Dedifferentiated amniotic fluid mesenchymal stem cell (primary cell): ENCODE data around the gene WDR5.
A peak's percentile ranks its signal among the peaks of the same experiment; 100 is the strongest.
"Not testable (repeated sequence)": the region's sequence is repeated elsewhere in the genome, so short reads cannot be mapped to it uniquely, and the experiment has no call there.

ENCODE experiments used
- DNase-seq: peaks from one replicate; pipeline ENCODE4 v3.0.0-alpha.2; 2016; ENCODE audit errors: extremely low spot score

WDR5 gene

DNA sequence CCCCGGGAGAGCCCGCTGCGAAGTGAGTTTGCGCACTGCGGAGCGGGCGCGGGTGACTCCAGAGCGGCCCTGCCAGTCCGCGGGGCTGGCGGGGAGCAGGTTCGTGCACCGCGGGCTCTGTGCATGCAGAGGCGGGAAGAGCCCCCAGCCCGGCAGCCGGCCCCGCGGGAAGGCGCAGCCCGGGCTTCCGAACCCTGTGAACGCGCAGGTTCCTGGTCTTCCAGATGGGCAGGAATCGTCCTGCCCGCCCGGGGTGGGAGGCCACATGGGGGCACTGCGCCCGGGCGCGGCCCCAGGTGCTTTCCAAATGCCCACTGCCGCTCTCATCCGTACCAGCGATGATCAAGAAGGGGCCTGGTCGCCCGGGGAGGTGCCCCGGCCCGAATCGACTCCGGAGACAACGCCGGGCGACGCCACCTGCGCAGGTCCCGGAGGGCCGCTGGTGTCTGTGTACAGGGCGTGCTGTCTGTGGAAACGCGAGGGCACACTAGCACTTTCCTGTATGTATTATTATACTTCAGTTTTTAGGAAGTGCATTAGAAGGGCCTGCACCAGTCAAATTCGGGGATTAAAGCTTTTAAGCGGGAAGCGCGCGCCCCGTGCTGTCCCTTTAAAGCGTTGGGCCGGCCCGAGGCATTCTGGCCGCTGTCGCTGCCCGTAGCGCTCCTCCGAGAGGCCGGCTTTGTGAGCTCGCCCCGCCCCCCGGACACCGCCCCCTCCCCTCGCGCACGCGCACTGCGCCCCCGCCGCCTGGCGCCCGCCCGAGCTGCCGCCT lies at the start of gene WDR5:
WDR5 (plus strand) TSS at position 740 of the 775 bp plus-strand sequence. CDS start 3,796 bp downstream, outside the sequence.
- DNase-seq, result peak; percentile 82

DNA sequence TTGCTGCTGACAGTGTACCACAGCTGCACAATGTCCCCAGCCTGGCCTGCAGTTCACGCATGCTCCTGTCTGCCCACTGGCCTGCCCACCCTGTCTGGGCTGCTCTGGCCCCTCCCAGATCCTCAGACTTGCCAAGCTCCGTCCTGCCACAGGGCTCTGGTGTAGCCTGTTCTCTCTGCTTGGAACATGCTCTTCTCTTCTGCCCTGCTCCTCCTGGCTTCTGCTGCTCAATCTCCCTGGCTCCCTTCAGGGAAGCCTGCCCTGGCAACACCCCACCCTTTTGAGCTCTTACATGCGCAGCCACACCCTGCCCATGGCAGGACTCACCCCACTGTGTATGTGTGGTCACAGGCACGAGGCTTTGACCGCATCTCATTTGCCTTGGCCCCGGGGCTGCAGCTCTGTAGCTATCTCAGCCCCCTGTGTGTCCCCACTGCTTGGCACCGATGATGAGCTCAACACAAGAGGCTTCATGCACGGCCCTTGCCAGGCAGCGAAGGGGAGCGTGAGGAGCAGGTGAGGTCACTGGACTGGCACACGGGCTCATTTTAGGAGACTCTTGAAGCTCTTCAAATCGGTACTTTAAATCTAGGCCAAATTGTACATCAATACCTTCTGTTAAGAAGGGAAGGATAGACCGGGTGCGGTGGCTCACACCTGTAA lies 47.7 kb upstream of the WDR5 start:
- DNase-seq, result no peak

DNA sequence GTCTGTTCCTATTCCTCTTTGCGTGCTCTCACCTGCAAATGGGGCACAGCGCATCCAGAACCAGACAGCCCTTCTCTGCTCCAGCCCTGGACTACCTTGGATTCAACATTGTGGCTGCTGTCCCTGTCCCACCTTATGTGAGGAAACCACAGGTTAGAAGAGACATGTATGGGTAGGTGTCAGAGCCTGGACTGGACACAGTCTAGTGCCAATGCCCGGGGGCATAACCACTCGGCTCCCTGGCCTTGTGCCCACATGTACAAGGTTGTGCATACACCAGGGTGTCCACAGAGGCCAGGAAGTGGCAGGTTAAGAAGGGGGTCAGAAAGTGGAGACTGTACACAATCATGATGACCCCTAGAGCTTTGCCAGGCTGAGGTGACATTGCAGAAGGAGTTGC lies 45.9 kb upstream of the WDR5 start:
- DNase-seq, result no peak

DNA sequence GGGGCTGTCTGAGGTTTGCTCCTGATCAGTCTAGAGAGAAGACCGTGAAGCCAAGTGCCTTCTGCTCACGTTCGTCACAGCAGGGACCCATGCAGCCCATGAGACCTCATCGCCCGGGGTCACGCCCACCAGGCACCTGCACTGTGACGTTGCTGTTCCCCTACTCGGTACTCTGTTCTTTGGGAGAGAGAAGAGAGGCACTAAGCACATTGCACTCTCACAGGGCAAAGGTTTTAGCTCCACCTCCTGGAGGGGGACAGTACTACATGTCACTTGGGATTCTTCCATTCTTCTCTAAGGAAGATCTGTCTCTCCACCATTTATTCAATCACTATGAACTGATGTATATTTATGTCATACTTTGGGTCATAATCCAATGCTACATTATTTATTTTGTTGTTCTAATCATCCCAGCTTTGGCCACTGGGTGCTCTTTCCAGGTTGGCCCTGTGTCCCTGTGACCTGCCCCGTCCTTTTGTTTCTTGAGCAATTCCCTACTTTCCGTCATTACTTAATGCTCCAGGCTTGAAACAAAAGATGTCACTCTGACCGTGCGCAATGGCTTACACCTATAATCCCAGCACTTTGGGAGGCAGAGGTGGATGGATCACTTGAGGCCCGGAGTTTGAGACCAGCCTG lies 36.6 kb upstream of the WDR5 start:
- no peak for DNase-seq

DNA sequence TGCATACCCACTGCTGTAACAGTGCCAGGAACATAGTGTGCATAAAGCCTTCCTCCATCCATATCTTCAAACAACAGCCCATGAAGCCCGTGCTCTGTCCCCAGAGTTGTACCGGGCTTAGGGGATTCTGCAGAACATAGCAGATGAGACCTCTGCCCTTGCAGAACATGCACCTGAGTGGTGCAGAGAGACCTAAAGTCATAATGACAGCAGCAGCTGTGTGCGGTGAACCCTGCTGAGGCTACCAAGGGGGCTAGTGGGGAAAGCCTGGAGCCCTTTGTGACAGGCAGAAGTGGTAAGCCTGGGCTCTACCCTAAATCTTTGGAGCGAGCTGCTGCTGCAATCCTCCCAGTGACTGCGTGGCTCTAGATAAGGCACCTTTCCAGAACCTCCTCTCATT lies 35.8 kb upstream of the WDR5 start:
- DNase-seq, result no peak

DNA sequence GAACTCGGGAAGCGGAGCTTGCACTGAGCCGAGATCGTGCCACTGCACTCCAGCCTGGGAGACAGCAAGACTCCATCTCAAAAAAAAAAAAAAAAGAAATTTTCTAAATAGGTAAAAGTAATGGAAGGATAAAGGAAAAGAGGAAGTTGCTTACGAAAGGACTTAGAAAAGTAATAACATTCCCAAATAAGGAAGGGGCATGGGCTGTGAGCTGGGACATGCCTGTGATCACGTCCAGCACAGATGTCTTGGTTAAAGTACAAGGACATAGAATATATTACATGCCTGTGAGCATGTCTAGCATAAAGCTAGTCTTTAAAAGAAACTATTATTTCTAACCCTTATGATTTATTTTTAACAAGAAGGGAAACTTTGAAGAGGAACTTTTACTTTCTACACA lies 34.7 kb upstream of the WDR5 start:
- DNase-seq, result not testable (repeated sequence)

DNA sequence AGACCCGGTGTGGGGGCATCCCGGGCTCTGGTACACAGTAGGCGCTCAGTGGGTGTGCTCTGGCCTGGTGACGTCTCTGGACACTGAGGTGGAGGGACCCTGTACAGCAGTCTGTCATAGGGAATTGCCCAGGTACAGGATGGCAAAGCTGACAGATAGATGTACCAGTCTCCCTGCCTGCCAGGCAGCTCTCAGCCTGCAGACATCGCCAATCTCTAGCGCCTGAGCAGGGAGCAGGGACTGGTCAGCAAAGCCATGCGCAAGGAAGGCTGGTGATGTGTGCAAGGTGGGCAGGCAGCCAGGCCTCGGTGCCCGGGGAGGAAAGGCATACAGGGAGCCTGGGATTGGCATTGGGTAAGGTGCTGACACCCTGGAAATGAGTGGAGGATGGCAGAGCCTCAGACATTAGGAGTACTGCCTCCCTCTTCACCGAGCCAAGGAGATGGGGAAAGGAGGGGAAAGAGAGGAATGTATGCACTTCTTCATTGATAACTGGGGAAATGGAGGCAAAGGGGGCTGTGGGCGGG lies 34.2 kb upstream of the WDR5 start:
- DNase-seq, result no peak

DNA sequence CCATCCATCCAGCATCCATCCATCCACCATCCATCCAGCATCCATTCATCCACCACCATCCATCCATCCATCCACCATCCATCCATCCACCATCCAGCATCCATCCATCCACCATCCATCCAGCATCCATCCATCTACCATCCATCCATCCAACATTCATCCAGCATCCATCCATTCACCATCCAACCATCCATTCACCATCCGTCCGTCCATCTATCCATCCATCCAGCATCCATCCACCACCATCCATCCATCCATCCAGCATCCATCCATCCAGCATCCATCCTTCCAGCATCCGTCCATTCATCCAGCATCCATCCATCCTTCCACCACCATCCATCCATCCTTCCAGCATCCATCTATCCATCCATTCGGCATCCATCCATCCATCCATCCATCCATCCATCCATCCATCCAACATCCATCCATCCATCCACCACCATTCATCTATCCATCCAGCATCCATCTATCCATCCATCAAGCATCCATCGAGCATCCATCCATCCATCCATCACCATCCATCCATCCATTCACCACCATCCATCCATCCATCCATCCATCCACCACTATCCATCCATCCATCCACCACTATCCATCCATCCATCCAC lies 32.4 kb upstream of the WDR5 start:
- no peak for DNase-seq

DNA sequence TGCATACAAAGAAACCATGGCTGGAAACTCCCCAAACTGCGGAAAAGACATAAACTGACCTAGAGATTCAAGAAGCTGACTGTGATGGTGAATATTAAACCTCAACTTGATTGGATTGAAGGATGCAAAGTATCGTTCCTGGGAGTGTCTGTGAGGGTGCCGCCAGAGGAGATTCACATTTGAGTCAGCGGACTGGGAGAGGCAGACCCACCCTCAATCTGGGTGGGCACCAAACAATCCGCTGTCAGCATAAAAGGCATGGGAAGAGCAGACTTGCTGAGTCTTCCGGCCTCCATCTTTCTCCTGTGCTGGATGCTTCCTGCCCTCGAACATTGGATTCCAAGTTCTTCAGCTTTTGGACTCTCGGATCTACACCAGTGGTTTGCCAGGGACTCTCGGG lies 24.8 kb upstream of the WDR5 start:
- no peak for DNase-seq

DNA sequence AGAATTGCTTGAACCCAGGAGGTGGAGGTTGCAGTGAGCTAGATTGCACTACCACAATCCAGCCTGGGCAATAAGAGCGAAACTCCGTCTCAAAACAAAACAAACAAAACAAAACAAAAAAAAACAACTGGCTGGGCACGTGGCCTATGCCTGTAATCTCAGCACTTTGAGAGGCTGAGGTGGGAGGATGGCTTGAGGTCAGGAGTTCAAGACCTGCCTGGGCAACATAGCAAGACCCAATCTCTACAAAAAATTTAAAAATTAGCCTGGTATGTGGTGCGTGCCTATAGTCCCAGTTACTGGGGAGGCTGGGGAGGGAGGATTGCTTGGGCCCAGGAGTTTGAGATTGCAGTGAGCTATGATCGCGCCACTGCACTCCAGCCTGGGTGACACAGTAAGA lies 23.3 kb upstream of the WDR5 start:
- DNase-seq, result no peak

DNA sequence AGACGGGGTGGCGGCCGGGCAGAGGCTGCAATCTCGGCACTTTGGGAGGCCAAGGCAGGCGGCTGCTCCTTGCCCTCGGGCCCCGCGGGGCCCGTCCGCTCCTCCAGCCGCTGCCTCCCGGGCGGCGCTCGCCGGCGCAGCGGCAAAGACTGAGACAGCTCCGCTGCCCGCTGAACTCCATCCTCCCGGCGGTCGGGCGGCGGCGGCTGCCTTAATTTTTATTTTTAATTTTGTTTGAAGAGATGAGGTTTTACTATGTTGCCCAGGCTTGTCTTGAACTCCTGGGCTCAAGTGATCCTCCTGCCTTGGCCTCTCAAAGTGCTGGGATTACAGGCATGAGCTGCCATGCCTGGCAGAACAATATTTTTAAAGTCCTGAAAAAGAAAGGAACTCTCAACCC lies 16.9 kb upstream of the WDR5 start:
- DNase-seq, result not testable (repeated sequence)

DNA sequence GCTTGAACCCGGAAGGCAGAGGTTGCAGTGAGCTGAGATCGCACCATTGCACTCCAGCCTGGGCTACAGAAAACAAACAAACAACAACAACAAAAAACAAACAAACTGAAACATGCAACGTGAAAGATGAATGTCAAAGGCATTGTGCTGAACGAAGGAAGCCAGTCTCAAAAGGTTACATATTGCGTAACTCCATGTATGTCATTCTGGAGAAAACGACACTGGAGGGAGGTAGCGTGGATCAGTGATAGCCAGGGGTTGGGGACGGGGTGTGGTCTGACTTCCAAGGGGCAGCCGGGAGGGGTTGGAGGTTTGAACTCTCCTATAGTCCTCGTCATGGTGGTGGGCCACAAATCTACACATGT lies 12.1 kb upstream of the WDR5 start:
- no peak for DNase-seq

DNA sequence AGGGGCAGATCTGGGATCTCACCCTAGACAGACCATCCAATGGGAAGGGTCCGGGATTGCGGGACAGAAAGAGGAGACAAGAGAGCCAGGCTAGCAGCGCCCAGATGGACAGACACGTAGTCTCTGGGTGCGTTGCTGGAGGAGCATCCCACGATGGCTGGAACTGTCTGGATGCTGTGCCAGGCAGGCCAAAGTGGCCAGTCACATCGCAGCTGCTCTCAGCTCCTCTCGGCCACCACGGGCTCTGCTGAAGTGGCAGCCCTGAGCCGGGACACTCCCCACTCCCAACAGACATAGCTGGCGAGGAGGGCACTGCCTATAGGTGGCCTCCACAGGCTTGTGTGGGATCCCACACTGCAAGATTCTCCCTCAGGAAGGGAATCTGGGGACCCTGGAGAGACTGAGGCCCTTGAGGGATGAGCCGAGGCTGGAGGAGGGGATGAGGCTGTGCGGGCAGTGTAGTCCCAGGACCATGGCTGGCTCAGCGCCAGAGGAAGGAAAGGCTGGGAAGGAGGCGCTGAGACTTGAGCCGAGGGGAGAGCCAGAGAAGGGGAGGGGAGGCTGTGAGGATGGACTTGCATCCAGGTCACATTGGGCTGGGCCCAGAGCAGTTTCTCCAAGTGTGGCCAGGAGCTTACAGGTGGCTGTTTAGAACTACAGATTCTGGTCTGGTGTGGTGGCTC lies 10.3 kb upstream of the WDR5 start:
- no peak for DNase-seq

DNA sequence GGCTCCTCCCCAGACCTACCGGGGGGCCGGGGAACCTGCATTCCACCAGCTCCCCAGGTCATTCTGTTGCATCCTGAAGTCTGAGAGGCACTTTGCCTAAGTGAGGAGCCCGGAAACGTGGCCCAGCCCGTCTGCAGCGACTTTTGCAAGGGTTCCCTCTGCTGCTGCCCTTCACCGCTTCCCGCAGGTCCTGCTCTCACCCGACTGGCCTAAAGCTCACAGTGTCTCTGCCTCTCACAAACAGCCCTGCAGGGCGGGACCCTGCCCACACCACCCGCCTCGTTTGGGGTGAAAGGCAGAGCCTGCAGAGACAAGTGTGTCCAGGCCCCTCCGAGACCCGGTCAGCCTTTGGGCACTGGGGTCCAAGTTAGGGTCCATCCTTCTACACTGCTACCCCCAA lies 9.5 kb upstream of the WDR5 start:
- no peak for DNase-seq

DNA sequence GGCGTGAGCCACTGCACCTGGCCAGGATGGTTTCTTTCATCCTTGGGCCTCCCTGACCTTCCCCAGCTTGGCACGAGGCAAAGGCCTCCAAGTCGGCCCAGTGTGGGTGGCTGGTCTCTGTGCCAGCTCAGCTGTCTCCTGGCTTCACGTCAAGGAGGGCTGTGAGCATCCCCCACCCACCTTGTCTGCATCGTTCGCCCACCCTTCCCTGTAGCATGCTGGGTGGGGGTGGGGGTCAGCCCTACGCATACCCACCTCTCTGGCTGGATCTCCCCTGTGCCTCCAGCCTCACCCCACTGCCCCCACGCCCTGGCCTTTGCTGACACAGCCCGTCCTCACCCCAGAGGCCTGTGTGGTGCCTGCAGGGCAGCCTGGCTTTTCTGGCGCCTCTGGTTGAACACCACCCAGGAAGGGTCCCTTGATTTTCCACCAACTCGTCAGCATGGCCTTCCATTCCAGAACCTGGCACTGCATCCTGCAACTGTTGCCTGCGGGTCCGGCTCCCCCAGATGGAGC lies 8.8 kb upstream of the WDR5 start:
- DNase-seq, result no peak

DNA sequence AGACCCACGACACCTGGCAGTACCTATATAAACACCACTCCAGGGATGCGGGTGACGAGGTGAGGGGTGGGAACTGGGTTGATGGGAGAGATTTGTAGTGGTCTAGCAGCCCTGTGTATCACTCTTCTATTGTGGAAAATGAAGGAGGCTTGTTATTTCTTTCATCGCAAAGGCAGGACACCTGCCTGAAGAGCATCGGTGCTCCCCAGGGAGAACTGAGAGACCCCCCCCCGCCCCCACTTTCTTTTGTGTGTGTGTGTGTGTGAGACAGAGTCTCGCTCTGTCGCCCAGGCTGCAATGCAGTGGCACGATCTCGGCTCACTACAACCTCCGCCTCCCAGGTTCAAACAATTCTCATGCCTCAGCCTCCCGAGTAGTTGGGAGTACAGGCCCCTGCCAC lies 8.3 kb upstream of the WDR5 start:
- DNase-seq, result no peak

DNA sequence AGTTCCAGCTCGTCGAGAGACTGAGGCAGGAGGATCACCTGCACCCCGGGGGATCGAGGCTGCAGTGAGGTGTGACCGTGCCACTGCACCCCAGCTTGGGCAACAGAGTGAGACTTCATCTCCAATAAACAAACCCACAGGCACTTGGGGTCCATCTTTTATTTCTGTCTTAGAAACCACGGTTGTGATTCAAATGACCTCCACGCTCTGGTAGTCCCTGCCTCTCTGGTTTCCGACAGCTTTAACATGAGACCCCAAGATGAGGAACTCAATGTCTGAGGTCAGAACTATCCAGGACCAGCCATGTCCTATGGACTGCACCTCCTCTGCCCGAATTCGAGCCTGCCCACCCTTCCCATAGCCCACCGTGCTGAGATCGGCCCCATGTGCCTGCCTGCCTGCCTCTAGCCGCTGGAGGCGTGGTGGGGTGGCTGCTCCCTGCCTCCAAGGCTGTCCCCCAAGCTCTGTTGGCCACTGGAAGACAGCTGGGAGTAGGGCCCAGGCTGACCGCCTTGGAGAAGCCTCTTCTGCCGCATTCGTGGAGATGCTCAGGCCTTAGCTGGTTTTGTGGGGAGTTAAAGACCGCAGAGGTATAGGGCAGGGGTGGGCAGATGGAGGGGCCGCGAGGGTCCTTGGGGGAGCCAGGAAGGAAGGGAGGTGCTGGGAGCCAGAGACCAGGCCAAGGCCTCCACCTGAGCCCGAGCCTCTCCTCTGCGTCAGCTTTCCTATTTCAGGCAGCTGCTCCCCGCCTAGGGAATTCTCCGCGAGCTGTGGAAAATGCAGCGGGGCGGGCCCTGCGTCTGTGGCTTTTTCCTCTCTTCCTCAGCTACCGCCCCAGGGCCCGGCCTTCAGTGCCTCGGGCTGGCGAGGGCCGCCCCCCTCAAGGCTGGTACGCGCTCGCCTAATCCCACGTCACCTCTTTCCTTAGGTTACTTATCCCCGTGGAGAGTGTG lies 6.9 kb upstream of the WDR5 start:
- DNase-seq, result no peak

DNA sequence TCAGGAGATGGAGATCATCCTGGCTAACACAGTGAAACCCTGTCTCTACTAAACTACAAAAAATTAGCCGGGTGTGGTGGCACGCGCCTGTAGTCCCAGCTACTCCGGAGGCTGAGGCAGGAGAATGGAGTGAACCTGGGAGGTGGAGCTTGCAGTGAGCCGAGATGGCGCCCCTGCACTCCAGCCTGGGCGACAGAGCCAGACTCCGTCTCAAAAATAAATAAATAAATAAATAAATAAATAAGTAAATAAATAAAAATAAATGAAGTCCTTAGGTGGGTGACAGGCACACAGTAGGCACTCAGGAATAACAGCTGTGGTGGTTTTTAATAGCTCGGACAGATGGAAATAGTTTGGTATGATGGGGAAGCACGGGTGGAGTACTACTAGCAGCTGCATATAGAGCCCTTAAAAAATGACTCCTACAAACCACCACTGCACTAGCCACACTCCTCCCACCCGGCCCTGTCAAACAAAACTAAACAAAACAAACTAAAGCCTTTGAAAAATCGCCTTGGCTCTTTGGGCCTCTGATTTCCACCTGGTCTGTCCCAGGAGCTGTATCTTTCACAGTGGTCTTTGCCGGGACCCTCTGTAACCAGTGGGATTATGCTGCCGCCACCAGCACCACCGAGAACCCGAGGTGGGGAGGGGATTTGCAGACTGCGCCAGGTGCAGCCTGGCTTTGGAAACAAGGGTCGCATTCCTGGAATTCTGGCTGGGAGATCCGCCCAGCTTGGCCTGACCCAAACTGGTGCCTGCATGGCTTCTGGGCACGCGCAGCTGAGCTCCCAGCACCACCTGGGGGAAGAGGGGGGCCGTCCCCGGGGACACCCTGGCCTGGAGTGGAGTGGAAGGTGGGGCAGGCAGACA lies 5.1 kb upstream of the WDR5 start:
- DNase-seq, result no peak

DNA sequence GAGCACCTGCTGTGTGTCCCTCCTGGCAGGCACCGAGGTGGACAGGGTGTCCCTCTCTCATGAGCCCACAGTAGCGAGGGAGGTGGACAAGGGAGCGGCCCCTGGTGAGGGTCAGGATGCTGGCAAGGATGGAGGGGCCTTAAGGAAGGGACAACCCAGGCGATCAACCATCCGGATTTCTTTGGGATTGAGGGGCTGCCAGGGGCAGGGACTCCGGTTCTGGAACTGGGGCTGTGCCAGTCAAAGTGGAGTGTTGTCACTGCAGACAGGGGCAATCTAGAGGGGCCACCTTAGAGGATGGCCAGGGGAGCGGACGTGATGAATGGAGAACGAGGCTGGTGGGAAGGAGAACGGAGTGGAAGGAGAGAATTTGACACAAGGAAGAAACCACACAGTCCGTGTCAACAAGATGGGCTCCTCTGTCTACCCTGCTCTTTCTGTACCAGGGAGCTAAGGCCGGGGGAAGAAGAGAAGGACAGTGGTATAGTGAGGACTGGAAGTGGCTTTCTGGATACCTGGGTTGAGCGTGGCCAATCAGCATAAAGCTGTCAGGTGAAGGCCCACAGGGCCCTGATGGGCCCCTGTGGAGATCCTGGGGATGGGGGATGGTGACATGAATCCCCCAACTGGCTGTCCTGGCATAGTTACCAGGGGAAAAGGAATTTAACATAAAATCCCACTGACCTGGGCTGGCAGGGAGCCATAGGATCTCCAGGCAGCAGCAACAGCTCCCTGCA lies 4.2 kb upstream of the WDR5 start:
- DNase-seq, result no peak
